Thyroid gland (tissue), 4 donors: ENCODE measurements around the gene ACTRT2.

Experiments
- CTCF ChIP-seq, 6 experiments: fragments of 200-600 bp in 3 of 6; fragments of 450-650 bp in 3 of 6; sonication (generic) in 3 of 6; IDR thresholded peaks; one replicate each; pipeline ENCODE4 v1.5.1; 2016 to 2019; ENCODE audit warnings: antibody characterized with exemption in 6 of 6, mild to moderate bottlenecking in 2 of 6, inconsistent platforms in 1 of 6, moderate library complexity in 1 of 6
- POLR2A ChIP-seq, 2 donors: fragments of 450-650 bp; IDR thresholded peaks; one replicate each; pipeline ENCODE4 v1.6.1; 2017; ENCODE audit warnings: antibody characterized with exemption in 2 of 2, mild to moderate bottlenecking in 2 of 2, moderate library complexity in 1 of 2

DNA sequence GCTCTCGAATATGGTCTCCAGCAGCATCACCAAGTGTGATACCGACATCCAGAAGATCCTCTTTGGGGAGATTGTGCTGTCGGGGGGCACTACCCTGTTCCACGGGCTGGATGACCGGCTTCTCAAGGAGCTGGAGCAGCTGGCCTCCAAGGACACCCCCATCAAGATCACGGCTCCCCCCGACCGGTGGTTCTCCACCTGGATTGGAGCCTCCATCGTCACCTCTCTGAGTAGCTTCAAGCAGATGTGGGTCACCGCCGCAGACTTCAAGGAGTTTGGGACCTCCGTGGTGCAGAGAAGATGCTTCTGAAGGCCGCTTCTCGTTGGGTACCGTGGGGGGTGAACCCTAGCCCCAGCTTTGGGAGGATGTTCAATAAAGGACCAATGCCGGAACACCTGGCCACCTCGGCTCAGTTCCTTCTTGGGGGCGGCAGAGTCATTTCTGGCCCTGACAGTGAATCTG lies 1.3 kb downstream of the ACTRT2 start:
- TF ChIP-seq CTCF (IDR thresholded peaks at IDR 0.05) (no peak), POLR2A (IDR thresholded peaks at IDR 0.05) (no peak)
